Measurements from ENCODE around the gene DENND1A.
"Not testable (repeated sequence)": the region's sequence is repeated elsewhere in the genome, so short reads cannot be mapped to it uniquely, and the experiment has no call there.

Gene DENND1A

DNA sequence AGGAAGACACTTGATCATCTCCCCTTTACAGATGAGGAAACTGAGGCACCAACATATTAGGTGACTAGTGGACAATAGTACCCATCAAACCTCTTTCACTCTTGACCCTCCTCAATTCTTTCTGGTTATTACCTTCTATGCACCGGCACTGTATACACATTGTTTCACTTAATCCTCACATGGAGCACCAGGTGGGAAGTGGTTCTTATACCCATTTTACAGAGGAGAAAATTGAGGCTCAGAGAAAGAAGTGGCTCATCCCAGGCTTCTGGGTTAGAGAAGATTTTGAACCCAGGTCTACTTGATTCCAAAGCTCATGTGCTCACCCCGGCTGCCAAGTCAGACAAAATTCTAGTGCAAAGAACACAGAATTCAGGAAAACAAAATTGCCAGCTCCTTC is 17.4 kb upstream of the DENND1A start:
- DNase-seq = no peak

DNA sequence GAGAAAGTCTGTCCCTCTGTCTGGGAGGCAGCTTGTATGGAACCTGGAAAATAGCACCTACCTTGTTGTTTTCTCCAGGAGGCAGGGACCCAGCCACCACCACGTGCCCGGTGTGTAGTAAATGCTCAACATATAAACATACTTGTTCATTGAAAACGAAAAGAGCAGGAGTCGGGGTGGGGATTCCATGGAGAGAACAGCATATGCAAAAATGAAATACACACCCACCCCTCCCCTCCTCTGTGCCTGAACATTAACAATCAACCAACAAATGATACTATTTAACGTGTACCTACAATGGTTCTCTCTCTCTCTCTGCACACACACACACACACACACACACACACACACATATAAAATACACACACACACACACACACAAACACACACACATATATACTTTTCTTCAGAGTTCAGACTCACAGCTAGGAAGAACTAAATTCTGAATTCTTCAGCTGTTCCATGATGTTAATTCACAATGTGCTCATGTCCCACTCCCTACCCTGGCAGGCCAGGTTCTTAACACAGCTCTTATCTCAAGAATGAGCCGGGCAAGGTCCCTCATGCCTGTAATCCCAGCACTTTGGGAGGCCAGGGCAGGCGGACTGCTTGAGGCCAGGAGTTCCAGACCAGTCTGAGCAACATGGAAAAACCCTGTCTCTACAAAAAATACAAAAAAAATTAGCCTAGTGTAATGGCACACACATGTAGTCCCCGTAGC is 16.3 kb upstream of the DENND1A start:
- DNase-seq = no peak

GRCh38 chr9:123945532-123945931 is 15.6 kb upstream of the DENND1A start:
- peak; percentile 74 for DNase-seq

GRCh38 chr9:123944464-123944863 is 14.5 kb upstream of the DENND1A start:
- DNase-seq = not testable (repeated sequence)

DNA sequence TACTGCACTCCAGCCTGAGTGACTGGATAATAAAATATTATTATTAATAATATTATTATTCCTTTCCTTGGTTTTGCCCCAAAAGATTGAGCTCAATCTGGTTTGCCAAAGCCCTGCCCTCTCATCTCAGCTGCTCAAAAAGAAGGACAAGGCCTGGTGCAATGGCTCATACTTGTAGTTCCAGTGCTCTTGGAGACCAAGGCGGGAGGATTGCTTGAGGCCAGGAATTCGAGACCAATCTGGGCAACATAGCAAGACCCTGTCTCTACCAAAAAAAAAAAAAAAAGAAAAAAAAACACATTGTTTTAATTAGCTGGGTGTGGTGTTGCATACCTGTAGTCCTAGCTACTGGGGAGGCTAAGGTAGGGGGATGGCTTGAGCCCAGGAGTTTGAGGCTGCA is 13.7 kb upstream of the DENND1A start:
- no peak for DNase-seq

- DNase-seq = no peak
Observed at GRCh38 chr9:123942542-123942941, 12.6 kb upstream of the DENND1A start.

- DNase-seq = no peak
Observed at GRCh38 chr9:123941524-123942070, 11.7 kb upstream of the DENND1A start.

GRCh38 chr9:123940721-123941523 is 11.0 kb upstream of the DENND1A start:
- DNase-seq = no peak

GRCh38 chr9:123938401-123938800 is 8.5 kb upstream of the DENND1A start:
- peak; percentile 28 for DNase-seq

DNA sequence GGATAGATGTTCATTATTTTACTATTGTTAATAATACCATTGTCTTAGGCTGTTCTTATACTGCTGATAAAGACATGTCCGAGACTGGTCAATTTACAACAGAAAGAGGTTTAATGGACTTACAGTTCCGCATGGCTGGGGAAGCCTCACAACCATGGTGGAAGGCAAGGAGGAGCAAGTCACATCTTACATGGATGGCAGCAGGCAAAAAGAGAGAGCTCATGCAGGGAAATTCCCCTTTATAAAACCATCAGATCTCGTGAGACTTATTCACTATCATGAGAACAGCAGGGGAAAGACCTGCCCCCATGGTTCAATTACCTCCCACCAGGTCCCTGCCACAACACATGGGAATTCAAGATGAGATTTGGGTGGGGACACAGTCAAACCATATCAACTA is 6.6 kb upstream of the DENND1A start:
- peak; percentile 1 for DNase-seq

DNA sequence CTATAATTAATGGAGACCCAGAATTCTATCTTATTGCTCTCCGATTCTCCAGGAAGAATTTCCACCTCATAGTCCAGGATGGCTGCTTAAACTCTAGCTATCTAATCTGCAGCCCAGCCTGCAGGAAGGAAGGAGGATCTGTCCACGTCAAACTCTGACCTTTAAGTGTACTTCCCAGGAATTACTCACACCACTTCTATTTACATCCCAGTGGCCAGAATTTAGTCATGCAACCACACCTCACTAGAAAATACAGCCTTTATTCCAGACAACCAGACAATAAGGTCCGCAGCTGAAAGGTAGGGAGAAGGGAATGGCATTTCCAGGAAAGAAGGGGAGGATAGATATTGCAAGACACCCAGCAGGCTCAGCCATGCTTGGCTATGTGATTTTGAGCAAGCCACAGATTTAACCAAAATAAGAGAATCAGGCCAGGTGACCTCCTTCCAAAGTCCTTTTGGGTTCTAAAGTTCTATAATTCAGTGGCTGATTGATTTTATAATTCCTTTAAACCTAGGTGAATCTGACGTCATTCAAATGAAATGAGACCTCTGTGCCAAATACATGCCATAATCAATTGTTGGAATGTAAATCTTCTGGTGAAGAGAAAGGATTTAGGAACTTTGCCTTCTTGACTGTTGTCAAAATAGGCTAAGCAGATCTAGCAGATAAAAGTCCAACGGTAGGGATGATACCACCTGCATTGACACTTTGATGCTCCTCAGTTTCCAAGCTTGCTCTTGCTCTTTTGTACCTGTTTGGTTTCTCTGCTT is 3.7 kb upstream of the DENND1A start:
- peak; percentile 68 for DNase-seq

DNA sequence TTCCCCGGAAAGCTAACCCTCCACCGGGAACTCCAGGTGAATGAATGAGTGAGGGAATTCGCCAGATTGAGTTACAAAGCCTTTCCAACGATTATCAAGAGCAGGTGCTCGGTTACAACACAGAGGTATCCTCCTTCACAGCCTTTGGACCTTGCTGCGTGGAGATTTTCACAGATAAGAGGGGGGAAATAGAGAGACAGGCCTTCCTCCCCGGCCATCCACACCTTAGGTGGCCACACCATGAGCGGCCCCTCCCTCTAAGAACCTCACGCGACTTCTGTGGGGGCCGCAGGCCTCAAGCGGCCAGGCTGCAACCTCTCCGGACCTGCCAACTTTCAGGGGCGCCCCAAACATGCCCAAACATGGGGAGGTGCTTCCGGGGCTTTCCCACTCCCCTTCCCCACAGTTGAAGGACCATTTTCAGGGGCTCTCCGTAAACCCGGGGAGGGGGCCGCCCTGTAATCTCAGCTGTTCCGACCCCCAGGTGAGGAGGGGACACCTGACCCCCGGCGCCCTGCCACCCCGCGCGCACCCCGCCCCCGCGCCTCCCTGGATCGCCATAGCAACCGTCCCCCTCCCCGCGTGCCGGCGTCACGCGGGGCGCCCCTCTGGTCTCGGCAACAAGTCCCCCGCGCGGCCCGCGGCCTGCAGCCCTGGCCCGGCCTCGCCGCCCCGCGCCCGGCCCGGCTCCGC is 603 bp downstream of the DENND1A start:
- DNase-seq = no peak

- DNase-seq = no peak
Observed at GRCh38 chr9:123928533-123929176, 1.3 kb downstream of the DENND1A start.

DNA sequence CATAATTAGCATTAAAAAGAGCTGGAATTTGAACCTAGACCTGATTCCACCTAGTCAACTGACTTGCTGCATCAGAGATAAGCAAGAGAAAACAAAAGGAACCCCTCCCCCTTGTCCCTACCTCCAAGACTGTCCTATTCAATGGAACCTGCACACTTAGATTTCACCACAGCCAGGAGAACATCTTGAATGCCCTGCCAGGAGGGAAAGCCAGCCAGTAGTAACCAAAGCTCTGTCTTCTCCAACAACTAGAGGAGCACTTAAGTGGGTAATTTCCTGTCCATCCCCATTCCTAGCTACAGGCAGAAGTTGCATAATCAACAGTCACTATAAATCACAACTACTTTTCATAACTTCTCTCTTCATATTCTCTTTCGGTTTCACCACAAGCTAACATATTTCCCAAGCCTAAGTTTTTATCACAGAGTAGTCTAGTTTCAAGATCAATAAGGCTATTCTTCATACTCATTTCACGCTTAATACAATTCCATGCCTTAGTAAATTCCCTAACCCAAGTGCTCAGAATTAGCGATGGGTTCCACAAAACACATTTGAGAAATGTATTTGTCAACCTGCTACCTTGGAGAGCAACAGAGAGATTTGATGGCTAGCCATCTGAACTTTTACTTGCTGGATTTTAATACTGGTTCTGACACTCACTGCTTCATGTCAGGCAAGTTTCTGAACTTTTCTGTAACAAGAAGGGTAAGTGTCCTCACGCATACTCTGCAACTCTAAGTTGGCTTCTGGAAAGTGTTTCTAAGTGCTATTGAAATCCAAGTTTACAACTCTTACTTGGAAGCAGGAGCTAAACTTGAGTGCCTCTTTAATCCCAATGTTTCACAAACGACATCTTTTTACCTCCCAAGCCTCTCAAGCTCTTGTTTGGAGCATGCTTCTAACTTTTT is 2.0 kb downstream of the DENND1A start:
- no peak for DNase-seq

DNA sequence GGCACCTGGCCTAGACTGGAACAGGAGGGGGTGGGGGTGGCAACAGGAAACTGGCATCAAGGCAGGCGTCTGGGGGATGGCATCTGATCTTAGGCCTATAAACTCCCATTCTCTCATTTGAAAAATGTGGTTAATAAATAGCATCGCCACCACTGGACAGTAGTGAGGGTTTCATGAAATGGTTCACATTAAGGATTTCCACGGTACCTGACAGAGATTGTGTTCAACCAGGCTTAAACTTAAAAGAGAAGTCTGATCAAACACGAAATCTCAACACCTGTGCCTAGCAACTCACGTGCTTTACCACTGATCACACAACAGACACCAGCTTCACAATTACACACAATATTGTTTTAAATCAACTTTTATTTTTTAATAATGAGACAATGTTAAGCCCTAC is 3.0 kb downstream of the DENND1A start:
- no peak for DNase-seq

DNA sequence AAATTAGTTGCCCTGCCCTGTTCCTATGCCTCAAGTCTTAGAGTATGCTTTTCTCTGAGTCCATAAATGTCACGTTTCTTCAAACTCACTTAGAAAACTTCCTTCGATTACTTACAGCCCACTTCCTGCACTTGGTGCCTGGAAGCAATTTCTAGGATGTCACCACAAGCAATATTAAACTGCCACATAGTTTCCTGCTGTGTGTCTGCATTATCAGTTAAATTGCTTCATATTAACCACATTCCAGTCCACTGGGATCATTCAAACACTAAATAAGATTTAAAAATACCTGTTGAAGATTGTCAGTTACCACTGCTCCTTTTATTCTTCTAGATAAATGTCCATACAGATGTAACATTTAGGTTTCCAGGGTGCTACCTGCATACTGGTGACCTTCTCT is 4.1 kb downstream of the DENND1A start:
- no peak for DNase-seq

- DNase-seq = no peak
Observed at GRCh38 chr9:123925161-123925560, 4.8 kb downstream of the DENND1A start.

DNA sequence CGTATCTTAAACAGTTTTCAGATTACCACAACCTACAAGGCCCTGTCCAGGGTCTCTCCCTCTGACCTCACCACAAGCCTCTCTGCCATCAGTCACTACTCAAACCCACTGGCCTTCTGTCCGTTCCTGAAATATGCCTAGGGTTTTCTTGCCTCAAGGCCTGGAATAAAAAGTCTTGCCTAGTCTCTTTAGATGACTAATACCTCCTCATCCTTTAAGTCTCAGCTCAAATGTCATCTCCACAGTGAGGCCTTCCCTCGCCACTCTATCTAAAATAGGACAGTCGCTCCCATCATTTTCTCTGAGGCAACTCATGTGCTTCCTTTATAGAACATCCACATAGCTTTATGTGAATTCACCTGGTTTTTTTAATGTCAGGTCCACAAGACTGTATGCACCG is 5.2 kb downstream of the DENND1A start:
- no peak for DNase-seq

- no peak for DNase-seq
Observed at GRCh38 chr9:123923884-123924283, 6.0 kb downstream of the DENND1A start.

DNA sequence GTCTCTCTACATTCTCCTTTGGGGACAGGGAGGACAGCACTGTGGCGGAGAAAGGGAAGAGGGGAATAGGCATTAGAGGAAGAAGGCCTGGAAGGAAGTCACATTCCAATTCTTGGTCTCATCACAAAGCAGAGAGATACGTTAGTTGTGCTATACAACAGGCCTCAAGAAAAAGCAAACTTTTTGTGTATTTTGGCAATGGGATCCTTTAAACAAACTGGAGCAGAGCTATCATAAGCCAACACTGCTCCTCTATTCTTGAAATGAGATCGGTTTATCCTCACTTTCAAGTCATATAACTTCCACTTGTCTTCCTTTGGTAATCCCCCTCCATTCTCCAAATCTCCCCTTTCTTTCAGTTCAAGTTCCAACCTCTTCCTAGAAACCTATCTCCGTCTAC is 6.5 kb downstream of the DENND1A start:
- DNase-seq = no peak

GRCh38 chr9:123922911-123923310 is 7.0 kb downstream of the DENND1A start:
- no peak for DNase-seq

Measured in islet precursor cell (in vitro differentiated cells).